GM19324 (cell line): ENCODE data around the gene CHST3.
"Not testable (repeated sequence)": the region's sequence is repeated elsewhere in the genome, so short reads cannot be mapped to it uniquely, and the experiment has no call there.

ENCODE experiments used
- ATAC-seq: cut with Tn5 transposase; IDR thresholded peaks from one replicate; pipeline ENCODE4 v1.9.1; 2021; ENCODE audit warnings: mild to moderate bottlenecking, moderate library complexity; ENCODE audit not compliant: unreplicated experiment, low FRiP score

CHST3 gene

GRCh38 chr10:71971769-71972555 lies 7.8 kb downstream of the CHST3 start:
- no peak for ATAC-seq

DNA sequence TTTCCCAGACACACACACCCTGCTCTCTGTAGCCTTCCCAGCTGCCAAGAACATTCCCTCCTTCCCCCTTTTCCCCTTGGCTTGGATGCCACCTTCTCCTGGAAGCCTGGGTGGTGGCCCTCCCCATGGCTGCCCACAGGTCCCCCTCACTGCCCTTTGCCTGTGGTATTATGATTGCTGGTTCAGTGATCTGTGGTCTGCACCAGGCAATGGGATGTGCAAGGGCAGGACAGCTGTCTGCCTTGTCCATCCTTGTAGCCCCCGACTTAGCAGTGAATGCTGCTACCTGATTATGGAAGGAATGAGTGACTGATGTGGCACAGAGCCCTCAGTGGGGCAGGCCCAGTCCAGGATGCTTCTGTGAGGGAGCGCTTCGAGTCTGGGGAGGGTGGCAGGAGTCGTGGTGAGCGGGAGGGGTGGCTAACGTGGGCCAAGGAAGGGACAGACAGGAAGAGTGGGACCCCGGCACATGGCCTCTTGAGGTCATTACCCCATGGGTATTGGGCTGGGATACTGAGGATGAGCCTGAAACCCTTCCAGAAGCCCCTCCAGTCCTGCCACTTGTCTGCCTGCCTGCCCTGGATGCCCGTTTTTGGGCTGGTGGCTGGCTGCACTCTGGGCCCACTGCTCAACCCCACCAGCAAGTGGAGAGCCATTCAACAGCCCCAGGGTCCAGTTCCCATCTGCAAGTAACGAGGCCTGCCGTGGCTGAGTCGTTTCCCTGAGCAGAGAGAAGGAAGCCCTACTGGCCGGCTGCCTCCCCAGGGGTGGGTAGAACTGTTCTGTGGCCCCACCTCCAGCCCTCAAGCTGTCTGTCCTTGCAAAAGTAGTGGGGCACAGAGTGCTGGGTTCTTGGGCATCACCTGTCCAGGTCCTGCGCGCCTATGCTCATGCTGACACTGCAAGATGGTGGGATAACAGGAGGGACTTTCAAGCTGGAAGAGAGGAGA lies 8.8 kb downstream of the CHST3 start:
- no peak for ATAC-seq

DNA sequence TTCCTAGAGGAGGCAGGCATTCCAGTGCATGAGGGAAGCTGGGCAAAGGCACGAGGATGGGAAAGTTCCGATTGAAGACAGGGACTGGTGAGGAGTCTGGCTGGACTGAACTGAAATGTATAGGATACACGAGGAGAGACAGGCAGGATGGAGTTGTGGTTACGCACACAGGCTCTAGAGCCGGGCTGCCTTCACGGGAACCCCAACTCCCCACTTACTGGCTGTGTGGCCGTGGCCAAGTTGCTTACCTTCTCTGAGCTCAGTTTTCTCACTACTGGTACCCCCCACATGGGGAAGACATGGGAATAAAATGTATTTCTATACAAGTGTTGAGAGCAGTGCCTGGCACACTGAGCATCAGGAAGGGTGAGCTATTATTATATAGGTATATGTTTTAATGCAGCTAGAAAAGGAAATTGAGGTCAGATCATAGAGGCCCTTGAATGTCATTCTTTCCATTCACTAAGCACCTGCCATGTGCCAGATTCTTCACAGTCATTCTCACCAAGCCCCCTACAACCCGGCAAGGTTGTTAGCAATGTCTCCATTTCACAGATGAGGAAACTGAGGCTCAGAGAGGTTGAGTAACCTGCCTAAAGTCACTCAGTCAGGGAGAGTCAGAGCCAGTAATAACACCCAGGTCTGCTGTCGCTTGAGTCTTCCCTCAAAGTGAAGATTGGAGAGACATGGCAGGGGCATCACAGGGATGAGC lies 9.7 kb downstream of the CHST3 start:
- no peak for ATAC-seq

GRCh38 chr10:71974489-71975021 lies 10.4 kb downstream of the CHST3 start:
- ATAC-seq: no peak

- no peak for ATAC-seq
Measured at GRCh38 chr10:71975087-71975870, 11.1 kb downstream of the CHST3 start.

GRCh38 chr10:71975871-71976725 lies 11.9 kb downstream of the CHST3 start:
- no peak for ATAC-seq

GRCh38 chr10:71977614-71977903 lies 13.4 kb downstream of the CHST3 start:
- not testable (repeated sequence) for ATAC-seq

DNA sequence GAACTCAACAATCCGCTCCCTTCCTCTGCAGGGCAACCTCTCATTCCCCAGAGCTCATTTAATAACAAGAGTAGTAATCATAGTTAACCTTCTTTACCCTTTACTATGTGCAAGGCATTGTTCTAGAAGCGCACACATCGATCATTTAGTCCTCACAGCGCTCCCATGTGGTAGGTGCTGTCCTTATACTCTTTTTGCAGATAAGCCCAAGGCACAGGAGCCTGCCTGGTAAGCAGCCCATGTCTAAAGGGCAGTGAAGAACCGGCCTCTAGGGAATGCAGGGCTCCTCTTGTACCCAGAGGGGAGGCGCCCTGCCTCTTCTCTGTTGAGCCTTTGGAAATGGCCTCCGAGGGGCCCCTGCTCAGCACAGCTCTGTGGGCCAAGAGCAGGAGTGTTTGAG lies 14.3 kb downstream of the CHST3 start:
- ATAC-seq: no peak

- ATAC-seq: no peak
Measured at GRCh38 chr10:71978988-71979691, 14.9 kb downstream of the CHST3 start.

GRCh38 chr10:71979692-71980062 lies 15.5 kb downstream of the CHST3 start:
- no peak for ATAC-seq

GRCh38 chr10:71980181-71981014 lies 16.2 kb downstream of the CHST3 start:
- ATAC-seq: no peak

DNA sequence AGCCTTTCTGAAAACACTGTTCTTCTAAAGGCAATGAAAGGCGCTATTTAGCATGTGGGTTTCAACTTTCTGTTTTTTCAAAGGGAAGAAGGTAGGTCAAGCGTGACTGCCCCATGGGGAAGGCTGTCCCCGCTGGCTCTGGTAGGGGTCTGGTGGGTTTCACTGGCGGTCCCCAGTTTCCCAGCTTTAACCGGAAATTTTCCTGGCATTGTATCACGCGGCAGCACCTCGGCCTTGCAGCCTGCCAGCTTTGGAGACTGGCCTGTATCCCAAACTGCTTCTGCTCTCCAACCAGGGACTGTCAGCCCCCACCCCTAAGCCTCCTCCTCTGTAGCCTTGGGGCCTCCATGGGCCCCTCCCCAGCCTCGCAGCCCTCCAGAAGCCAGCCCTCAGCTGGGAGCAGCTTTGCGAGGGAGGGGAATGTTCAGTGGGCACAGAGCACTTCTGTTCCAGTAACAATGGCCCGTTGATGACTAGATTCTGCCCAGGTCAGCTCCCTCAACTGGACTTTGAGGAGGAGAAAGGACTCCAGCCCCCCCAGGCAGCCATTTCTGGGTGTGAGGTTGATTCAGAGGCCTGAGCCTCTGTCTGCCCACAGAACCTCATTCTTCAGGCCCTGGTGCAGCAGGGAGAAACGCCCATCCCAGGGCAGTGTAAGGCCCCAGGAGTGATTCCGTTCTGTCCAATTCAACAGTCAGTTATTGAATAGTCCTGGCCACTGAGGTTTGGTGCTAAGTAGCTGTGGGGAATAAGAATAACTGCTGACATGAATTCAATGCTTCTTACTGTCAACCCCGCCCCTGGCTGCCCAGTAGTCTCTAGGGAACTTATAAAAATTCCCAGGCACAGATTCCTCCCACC lies 17.1 kb downstream of the CHST3 start:
- ATAC-seq: no peak

DNA sequence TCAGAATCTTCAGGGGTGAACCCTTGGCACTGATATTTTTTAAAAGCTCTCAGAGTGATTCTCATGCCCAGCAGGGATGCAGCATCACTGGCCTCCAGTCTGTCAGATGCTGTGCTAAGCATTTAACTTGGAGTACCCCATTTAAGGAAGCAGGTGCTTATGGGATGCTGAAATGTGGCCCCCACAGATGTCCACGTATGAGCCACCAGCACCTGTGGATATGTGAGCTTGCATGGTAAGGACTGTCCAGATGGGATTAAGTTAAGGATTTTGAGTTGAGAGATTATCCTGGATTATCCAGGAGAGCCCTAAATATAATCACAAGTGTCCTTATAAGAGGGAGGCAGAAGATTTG lies 17.7 kb downstream of the CHST3 start:
- no peak for ATAC-seq

DNA sequence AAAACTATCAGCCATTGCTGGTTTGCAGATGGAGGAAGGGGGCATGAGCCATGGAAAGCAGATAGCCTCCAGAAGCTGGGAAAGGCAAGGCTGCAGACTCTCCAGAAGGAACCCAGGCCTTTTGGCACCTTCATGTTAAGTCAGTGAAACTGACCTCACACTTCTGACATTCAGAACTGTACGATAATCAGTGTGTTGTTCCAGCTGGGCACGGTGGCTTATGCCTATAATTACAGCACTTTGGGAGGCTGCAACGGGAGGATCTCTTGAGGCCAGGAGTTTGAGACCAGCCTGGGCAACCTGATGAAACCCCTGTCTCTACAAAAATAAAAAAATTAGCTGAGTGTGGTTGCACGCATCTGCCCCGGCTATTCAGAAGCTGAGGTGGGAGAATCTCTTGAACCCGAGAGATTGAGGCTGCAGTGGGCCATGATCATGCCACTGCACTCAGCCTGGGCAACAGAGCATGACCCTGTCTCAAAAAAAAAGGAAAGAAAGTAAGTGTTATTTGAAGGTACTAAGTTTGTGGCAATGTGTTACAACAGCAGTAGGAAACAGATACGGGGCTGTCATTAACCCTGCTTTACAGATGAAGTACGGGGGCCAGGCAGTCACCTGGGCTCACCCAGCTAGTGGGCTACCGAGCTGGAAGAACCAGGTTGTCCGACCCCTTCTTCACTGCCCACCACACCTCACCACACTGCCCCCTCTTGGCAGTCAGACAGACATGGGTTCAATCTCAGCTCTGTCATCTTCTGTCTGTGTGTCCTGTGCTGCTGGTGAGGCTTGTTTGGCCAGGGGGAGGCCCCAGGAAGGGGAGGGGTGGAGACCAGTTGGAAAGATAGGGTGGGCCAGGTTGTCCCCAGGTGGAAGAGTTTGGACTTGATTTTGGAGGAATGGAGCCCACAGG lies 18.3 kb downstream of the CHST3 start:
- no peak for ATAC-seq

DNA sequence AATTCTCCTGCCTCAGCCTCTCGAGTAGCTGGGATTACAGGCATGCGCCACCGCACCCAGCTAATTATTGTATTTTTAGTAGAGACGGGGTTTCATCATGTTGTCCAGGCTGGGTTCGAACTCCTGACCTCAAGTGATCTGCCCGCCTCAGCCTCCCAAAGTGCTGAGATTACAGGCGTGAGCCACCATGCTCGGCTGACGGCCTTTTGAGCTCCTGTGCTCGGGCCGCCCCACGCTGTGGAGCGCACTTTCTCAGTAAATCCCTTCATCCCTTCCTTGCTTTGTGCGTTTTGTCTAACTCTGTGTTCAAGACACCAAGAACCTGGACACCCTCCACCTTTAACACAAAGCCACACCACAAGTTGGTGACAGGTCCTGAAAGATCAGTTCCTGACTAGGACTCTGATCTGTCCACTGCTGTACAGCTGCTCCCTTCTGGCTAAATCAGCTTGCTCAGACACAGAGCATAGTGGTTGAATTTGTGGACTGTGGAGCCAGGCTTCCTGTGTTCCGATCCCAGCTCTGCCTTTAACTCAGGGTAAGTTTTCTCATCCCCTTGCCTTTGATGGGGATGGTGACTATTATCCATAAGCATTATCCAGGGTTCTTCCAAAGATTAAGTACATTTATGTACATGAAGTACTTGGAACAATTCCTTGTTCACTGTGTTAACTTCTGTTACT lies 20.1 kb downstream of the CHST3 start:
- ATAC-seq: no peak
